Renal cortical epithelial cell (primary cell): ENCODE results near the gene PIP5K1A. TPM values are rescaled to one million over a fixed set of nuclear protein-coding genes. Genes with fewer than 3 reads are reported as not detected.
"Not testable (repeated sequence)": the region's sequence is repeated elsewhere in the genome, so short reads cannot be mapped to it uniquely, and the experiment has no call there.

Experiments
- DNase-seq: peaks from one replicate; pipeline ENCODE4 v3.0.0-alpha.2; 2011; ENCODE audit warnings: low read depth
- total RNA-seq: library from RNA; depleted of rRNA; stranded (reverse); fragments of >200 nt; gene quantifications from 2 replicates; pipeline ENCODE4 v1.2.3, GENCODE V29; 2014

The PIP5K1A gene
- 67.4 and 95.5 TPM in 2 replicates for total RNA-seq

GRCh38 chr1:151198254-151199127 is at the start of gene PIP5K1A:
Gene PIP5K1A, plus strand, starts transcription at chr1:151198552. Its CDS starts 445 bp downstream, at chr1:151198997.
- DNase-seq: peak; percentile 96

GRCh38 chr1:151156515-151156819 is 41.9 kb upstream of the PIP5K1A start, which contains the start of gene TNFAIP8L2:
Gene TNFAIP8L2, plus strand, starts transcription at chr1:151156649. Its CDS starts 2,049 bp downstream, at chr1:151158698.
- DNase-seq: no peak

- no peak for DNase-seq
Measured at GRCh38 chr1:151157067-151157531, 41.3 kb upstream of the PIP5K1A start.

- no peak for DNase-seq
Measured at GRCh38 chr1:151158326-151158725, 40.0 kb upstream of the PIP5K1A start.

GRCh38 chr1:151158751-151159251 is 39.6 kb upstream of the PIP5K1A start:
- no peak for DNase-seq

GRCh38 chr1:151159373-151159772 is 39.0 kb upstream of the PIP5K1A start:
- DNase-seq: no peak

- DNase-seq: no peak
Measured at GRCh38 chr1:151164732-151165280, 33.5 kb upstream of the PIP5K1A start.

GRCh38 chr1:151165281-151165737 is 33.0 kb upstream of the PIP5K1A start:
- DNase-seq: peak; percentile 43

- peak; percentile 96 for DNase-seq
Measured at GRCh38 chr1:151165738-151166504, 32.4 kb upstream of the PIP5K1A start, which contains the start of the genes LYSMD1 and SCNM1. Gene LYSMD1, minus strand, starts transcription at chr1:151165902. Its CDS starts 644 bp downstream, at chr1:151165258. Gene SCNM1, plus strand, starts transcription at chr1:151166144. Its CDS starts 9 bp downstream, at chr1:151166153.

GRCh38 chr1:151166505-151166956 is 31.8 kb upstream of the PIP5K1A start:
- peak; percentile 61 for DNase-seq

GRCh38 chr1:151167116-151167515 is 31.2 kb upstream of the PIP5K1A start:
- no peak for DNase-seq

GRCh38 chr1:151171190-151171589 is 27.2 kb upstream of the PIP5K1A start:
- DNase-seq: no peak

- no peak for DNase-seq
Measured at GRCh38 chr1:151175041-151175741, 23.2 kb upstream of the PIP5K1A start.

GRCh38 chr1:151175863-151176262 is 22.5 kb upstream of the PIP5K1A start, which contains the start of gene TMOD4:
Gene TMOD4, minus strand, starts transcription at chr1:151175981. Its CDS starts 1,106 bp downstream, at chr1:151174875.
- DNase-seq: no peak

- no peak for DNase-seq
Measured at GRCh38 chr1:151176514-151177045, 21.8 kb upstream of the PIP5K1A start.

GRCh38 chr1:151184211-151184610 is 14.1 kb upstream of the PIP5K1A start:
- no peak for DNase-seq

- DNase-seq: no peak
Measured at GRCh38 chr1:151187205-151187604, 11.1 kb upstream of the PIP5K1A start.

- DNase-seq: not testable (repeated sequence)
Measured at GRCh38 chr1:151188667-151189066, 9.7 kb upstream of the PIP5K1A start.

- peak; percentile 83 for DNase-seq
Measured at GRCh38 chr1:151189637-151190445, 8.5 kb upstream of the PIP5K1A start, which contains the start of gene VPS72. Gene VPS72, minus strand, starts transcription at chr1:151190197. Its CDS starts 76 bp downstream, at chr1:151190121.

GRCh38 chr1:151192047-151192446 is 6.3 kb upstream of the PIP5K1A start:
- no peak for DNase-seq
